Upper lobe of left lung (tissue), 6 donors: ENCODE measurements around the gene STXBP6. TPM values are rescaled to one million over a fixed set of nuclear protein-coding genes. Genes with fewer than 3 reads are reported as not detected.

Source experiments
- ATAC-seq, 2 donors: fragments of 200-7000 bp; cut with Tn5 transposase; one replicate each; pipeline ENCODE4 v1.9.1; 2022; ENCODE audit warnings: mild to moderate bottlenecking in 2 of 2, moderate library complexity in 2 of 2; ENCODE audit not compliant: low FRiP score in 2 of 2
- DNase-seq, 2 donors: peaks; one replicate each; pipeline ENCODE4 v3.0.0-alpha.2; 2019 to 2020
- H3K27ac ChIP-seq, 4 donors: fragments of 200-600 bp; sonication (generic); one replicate each; pipeline ENCODE4 v1.5.1; 2016 to 2019
- H3K27me3 ChIP-seq, 4 donors: fragments of 200-600 bp; sonication (generic); one replicate each; pipeline ENCODE4 v1.5.1; 2017 to 2019
- H3K36me3 ChIP-seq, 4 donors: fragments of 200-600 bp; sonication (generic); one replicate each; pipeline ENCODE4 v1.5.1; 2016 to 2019
- H3K4me1 ChIP-seq, 4 donors: fragments of 200-600 bp; sonication (generic); one replicate each; pipeline ENCODE4 v1.5.1; 2018 to 2019
- H3K4me3 ChIP-seq, 4 donors: fragments of 200-600 bp; sonication (generic); one replicate each; pipeline ENCODE4 v1.5.1; 2017 to 2019; ENCODE audit warnings: mild to moderate bottlenecking in 2 of 4, moderate library complexity in 1 of 4
- H3K9me3 ChIP-seq, 4 donors: fragments of 200-600 bp; sonication (generic); one replicate each; pipeline ENCODE4 v1.5.1; 2018 to 2019
- CTCF ChIP-seq, 6 experiments: fragments of 450-650 bp in 4 of 6; fragments of 200-600 bp in 2 of 6; sonication (generic) in 2 of 6; IDR thresholded peaks; one replicate each; pipeline ENCODE4 v1.5.1; 2016 to 2019; ENCODE audit warnings: antibody characterized with exemption in 6 of 6
- EP300 ChIP-seq, 4 donors: sonication (generic); formaldehyde crosslinking; IDR thresholded peaks; one replicate each; pipeline ENCODE4 v1.5.1; 2017; ENCODE audit warnings: antibody characterized with exemption in 4 of 4, control low read depth in 2 of 4
- POLR2A ChIP-seq, 4 donors: fragments of 450-650 bp; IDR thresholded peaks; one replicate each; pipeline ENCODE4 v1.5.1; 2016 to 2017; ENCODE audit warnings: antibody characterized with exemption in 4 of 4, mild to moderate bottlenecking in 2 of 4
- POLR2AphosphoS5 ChIP-seq, 2 donors: sonication (generic); formaldehyde crosslinking; IDR thresholded peaks; one replicate each; pipeline ENCODE4 v1.5.1; 2017; ENCODE audit warnings: antibody characterized with exemption in 2 of 2
- WGBS, 2 donors: methylation state at CpG; one replicate each; pipeline ENCODE4 v1.1.5; 2017 to 2018; 5-methylcytosine and 5-hydroxymethylcytosine counted together
- total RNA-seq, 6 donors: library from RNA; depleted of rRNA in 4 of 6; stranded (reverse); fragments of >200 nt in 4 of 6; gene quantifications; one replicate each; pipeline versions ENCODE4 v1.1.0 to v1.2.1, GENCODE V29; 2016 to 2021
- donor health status: DM: no; HTN: no; CAD: no; lungs with moderate emphysema.
- donor health status: DM: no; HTN: yes; CAD: no; lungs with severe emphysema.

STXBP6 gene
- total RNA-seq, 6 donors from 2014 or later: 13.6 to 38.3 (median 23.7) TPM

- peaks cover 0 to 13% (median 0%) of the 10 kb centered on the region in 4 donors for H3K4me1 ChIP-seq
- H3K27me3 ChIP-seq: no peaks in the 10 kb centered on the region
- no peak for DNase-seq
- H3K9me3 ChIP-seq: no peaks in the 10 kb centered on the region
- no peaks in the 10 kb centered on the region for H3K36me3 ChIP-seq
- TF ChIP-seq POLR2AphosphoS5 (IDR thresholded peaks at IDR 0.05) (no peak), CTCF (IDR thresholded peaks at IDR 0.05) (no peak), POLR2A (IDR thresholded peaks at IDR 0.05) (no peak), EP300 (IDR thresholded peaks at IDR 0.05) (no peak)
- no peak overlapping the region for H3K4me3 ChIP-seq
- no peak for ATAC-seq
- 88 to 96% methylated on average over 3 of the region's 3 CpGs for WGBS, 2 donors
- peak overlapping the region in 1 of 4 donors; percentile 30 for H3K27ac ChIP-seq
These were observed 233.1 kb downstream of the STXBP6 start for GRCh38 chr14:24816929-24817211.

- TF ChIP-seq EP300 (IDR thresholded peaks at IDR 0.05): no peak
- TF ChIP-seq POLR2AphosphoS5 (IDR thresholded peaks at IDR 0.05): no peak
- TF ChIP-seq POLR2A (IDR thresholded peaks at IDR 0.05): no peak
- TF ChIP-seq CTCF (IDR thresholded peaks at IDR 0.05): no peak
- Histone ChIP-seq H3K4me3 (no peak overlapping the region), H3K27ac (peak overlapping the region in 1 of 4 donors; percentile 30), H3K27me3 (no peaks in the 10 kb centered on the region), H3K4me1 (peaks cover 0 to 18% (median 0%) of the 10 kb centered on the region in 4 donors), H3K9me3 (no peaks in the 10 kb centered on the region), H3K36me3 (no peaks in the 10 kb centered on the region)
- 69 to 72% methylated on average over 5 of the region's 5 CpGs for WGBS, 2 donors
- DNase-seq: no peak
- ATAC-seq: no peak
These were observed 233.7 kb downstream of the STXBP6 start for GRCh38 chr14:24816011-24816928.

GRCh38 chr14:24815543-24815942 lies 234.4 kb downstream of the STXBP6 start:
- H3K27me3 ChIP-seq: no peaks in the 10 kb centered on the region
- H3K27ac ChIP-seq: no peak overlapping the region
- ATAC-seq (no peak), DNase-seq (no peak)
- H3K4me3 ChIP-seq: no peak overlapping the region
- WGBS, 2 donors: 83 to 92% methylated on average over 9 of the region's 9 CpGs
- H3K9me3 ChIP-seq: no peaks in the 10 kb centered on the region
- peaks cover 0 to 22% (median 0%) of the 10 kb centered on the region in 4 donors for H3K4me1 ChIP-seq
- TF ChIP-seq EP300 (IDR thresholded peaks at IDR 0.05): no peak
- no peak for TF ChIP-seq POLR2A (IDR thresholded peaks at IDR 0.05)
- TF ChIP-seq POLR2AphosphoS5 (IDR thresholded peaks at IDR 0.05): no peak
- no peak for TF ChIP-seq CTCF (IDR thresholded peaks at IDR 0.05)
- H3K36me3 ChIP-seq: no peaks in the 10 kb centered on the region

GRCh38 chr14:24814944-24815343 lies 235.0 kb downstream of the STXBP6 start:
- H3K27ac ChIP-seq: no peak overlapping the region
- TF ChIP-seq EP300 (IDR thresholded peaks at IDR 0.05): no peak
- TF ChIP-seq POLR2A (IDR thresholded peaks at IDR 0.05): no peak
- no peak for TF ChIP-seq CTCF (IDR thresholded peaks at IDR 0.05)
- TF ChIP-seq POLR2AphosphoS5 (IDR thresholded peaks at IDR 0.05): no peak
- no peaks in the 10 kb centered on the region for H3K9me3 ChIP-seq
- peaks cover 0 to 22% (median 0%) of the 10 kb centered on the region in 4 donors for H3K4me1 ChIP-seq
- ATAC-seq: no peak
- no peaks in the 10 kb centered on the region for H3K27me3 ChIP-seq
- DNase-seq: no peak
- 87 to 90% methylated on average over 2 of the region's 2 CpGs for WGBS, 2 donors
- H3K36me3 ChIP-seq: no peaks in the 10 kb centered on the region
- H3K4me3 ChIP-seq: no peak overlapping the region

GRCh38 chr14:24814346-24814745 lies 235.6 kb downstream of the STXBP6 start:
- H3K4me3 ChIP-seq: no peak overlapping the region
- ATAC-seq (no peak), DNase-seq (no peak)
- 96 to 100% methylated on average over 2 of the region's 2 CpGs for WGBS, 2 donors
- TF ChIP-seq EP300 (IDR thresholded peaks at IDR 0.05) (no peak), CTCF (IDR thresholded peaks at IDR 0.05) (no peak), POLR2AphosphoS5 (IDR thresholded peaks at IDR 0.05) (no peak), POLR2A (IDR thresholded peaks at IDR 0.05) (no peak)
- no peaks in the 10 kb centered on the region for H3K9me3 ChIP-seq
- no peaks in the 10 kb centered on the region for H3K27me3 ChIP-seq
- no peaks in the 10 kb centered on the region for H3K36me3 ChIP-seq
- H3K4me1 ChIP-seq: peaks cover 0 to 22% (median 0%) of the 10 kb centered on the region in 4 donors
- no peak overlapping the region for H3K27ac ChIP-seq
